AG04449 (cell line): ENCODE results near the gene EIPR1.

Experiments used
- CTCF ChIA-PET: fragments of 350-600 bp; formaldehyde crosslinking; extraction: SDS; loops from one replicate; lab custom pipeline; 2021; ENCODE audit warnings: antibody characterized with exemption; lab: Yijun Ruan, JAX
- POLR2A ChIA-PET: fragments of 400-600, 350-600 bp; formaldehyde crosslinking; extraction: SDS; loops from one replicate; lab custom pipeline; 2020; ENCODE audit warnings: antibody characterized with exemption, inconsistent platforms; lab: Yijun Ruan, JAX
- DNase-seq: peaks from one replicate; pipeline ENCODE4 v3.0.0-alpha.2; 2010; ENCODE audit warnings: low read depth, low spot score
- H3K4me3 ChIP-seq: 2 replicates; pipeline ENCODE4 v1.5.1; 2011; ENCODE audit warnings: low read depth, mild to moderate bottlenecking, control low read depth, low read length
- TF ChIP-seq, protein P1 (sequence below): IDR thresholded peaks from one replicate; pipeline ENCODE4 v1.5.1; 2011; ENCODE audit warnings: mild to moderate bottlenecking, moderate library complexity, low read length, control low read depth, inconsistent platforms; ENCODE audit not compliant: insufficient read depth; ENCODE audit errors: missing control alignments

EIPR1 gene

DNA sequence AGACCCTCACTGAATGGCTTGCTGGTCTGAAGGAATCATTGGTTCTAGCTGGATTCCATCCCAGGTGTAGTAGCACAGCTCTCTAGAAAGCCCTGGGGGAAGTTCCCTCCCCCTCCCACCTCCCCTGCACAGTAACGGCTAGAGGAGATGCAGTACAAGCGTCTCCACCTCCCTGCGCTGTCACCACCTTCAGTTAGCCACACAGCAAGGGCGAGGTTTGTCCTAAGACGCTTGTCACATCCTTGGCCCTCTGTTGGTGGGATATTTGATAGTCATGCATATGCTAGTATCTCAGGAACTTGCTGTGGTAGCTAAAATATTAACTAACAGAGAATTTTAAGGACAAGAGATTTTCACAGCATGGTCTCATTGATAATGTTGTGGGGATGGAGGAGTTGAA is 21.2 kb upstream of the EIPR1 start:
- ChIA-PET POLR2A (no interaction called here), CTCF (interaction anchor here (1.0 to 11.0 kb wide), 2 partner anchors 10 to 25 kb away, joined by 3 to 94 read pairs; no protein-coding TSS in a partner anchor)
- H3K4me3 ChIP-seq: no peak overlapping the region
- DNase-seq: no peak
- TF ChIP-seq, protein P1, sequence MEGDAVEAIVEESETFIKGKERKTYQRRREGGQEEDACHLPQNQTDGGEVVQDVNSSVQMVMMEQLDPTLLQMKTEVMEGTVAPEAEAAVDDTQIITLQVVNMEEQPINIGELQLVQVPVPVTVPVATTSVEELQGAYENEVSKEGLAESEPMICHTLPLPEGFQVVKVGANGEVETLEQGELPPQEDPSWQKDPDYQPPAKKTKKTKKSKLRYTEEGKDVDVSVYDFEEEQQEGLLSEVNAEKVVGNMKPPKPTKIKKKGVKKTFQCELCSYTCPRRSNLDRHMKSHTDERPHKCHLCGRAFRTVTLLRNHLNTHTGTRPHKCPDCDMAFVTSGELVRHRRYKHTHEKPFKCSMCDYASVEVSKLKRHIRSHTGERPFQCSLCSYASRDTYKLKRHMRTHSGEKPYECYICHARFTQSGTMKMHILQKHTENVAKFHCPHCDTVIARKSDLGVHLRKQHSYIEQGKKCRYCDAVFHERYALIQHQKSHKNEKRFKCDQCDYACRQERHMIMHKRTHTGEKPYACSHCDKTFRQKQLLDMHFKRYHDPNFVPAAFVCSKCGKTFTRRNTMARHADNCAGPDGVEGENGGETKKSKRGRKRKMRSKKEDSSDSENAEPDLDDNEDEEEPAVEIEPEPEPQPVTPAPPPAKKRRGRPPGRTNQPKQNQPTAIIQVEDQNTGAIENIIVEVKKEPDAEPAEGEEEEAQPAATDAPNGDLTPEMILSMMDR: no peak

DNA sequence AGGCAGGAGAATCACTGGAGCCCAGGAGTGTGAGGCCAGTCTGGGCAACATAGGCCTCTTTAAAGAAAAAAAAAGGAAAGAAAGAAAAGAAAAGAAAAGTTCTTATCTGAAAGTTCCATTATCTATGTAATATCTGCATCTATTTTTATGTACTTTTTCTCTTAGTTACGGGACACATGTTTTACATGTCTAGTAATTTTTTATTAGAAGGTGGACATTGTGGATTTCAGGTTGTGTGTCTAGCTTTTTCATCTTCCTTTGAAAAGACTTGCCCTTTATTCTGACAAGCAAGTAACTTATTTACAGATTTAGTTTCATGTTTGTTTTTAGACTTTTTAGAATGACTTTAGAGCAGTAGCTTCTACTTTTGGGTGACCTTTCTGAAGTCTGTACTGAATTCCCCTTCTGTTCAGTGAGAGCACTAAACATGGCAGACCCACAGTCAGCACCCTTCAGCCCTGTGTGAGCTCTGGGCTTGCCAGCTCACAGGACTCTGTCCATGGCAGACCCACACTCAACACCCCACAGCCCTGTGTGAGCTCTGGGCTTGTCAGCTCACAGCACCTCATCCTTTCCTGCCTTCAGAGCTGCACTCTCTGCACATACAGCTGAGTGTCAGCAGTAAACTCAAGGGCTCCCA is 19.4 kb upstream of the EIPR1 start:
- ChIA-PET POLR2A (no interaction called here), CTCF (interaction anchor here (0.8 to 11.0 kb wide), 3 partner anchors 12 to 27 kb away, joined by 3 to 94 read pairs (median 3); partner anchors contain the start of gene TRAPPC12)
- no peak overlapping the region for H3K4me3 ChIP-seq
- no peak for DNase-seq
- TF ChIP-seq, protein P1: no peak

DNA sequence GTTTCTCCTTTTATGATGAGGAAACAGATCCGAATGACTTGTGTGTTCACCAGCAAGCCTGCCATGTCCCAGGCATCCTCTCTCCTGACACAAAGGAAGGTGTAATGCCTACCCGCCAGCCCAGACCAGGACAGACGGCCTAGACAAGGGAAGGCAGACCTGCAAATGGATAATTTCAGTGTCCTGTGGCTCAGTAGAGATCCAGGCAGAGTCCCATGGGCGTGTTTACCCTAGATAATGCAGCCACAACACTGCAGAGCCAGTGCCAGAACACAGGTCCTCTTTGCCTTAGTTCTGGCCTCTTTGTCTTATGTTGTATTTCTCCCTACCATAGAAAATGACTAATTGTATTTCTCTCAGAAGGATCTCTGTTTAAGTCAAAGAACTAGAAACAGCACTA is 14.6 kb upstream of the EIPR1 start:
- CTCF ChIA-PET: interaction anchor here (2.5 kb wide), 1 partner anchor 31 kb away, joined by 12 read pairs; no protein-coding TSS in a partner anchor
- POLR2A ChIA-PET: no interaction called here
- no peak overlapping the region for H3K4me3 ChIP-seq
- TF ChIP-seq, protein P1: no peak
- no peak for DNase-seq

DNA sequence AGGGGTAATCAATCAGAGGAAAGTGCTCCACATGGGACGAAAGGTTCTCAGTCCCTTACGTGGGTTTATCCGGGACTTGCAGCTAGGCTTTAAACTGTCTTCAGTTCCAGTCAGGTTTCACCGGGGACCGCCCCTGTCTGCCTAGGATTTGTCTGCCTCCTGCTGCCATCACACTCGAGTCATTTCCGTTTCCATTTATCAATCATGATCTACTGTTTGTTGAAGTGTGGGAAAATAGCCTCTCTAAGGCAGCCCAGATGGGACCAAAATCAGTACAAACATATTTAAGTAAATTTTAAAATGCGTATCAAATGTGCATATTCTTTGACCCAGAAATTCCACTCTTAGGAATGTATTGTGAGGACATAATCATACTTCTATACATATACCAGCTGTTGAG is 12.4 kb upstream of the EIPR1 start:
- H3K4me3 ChIP-seq: no peak overlapping the region
- POLR2A ChIA-PET: no interaction called here
- CTCF ChIA-PET: no interaction called here
- TF ChIP-seq, protein P1: no peak
- no peak for DNase-seq

DNA sequence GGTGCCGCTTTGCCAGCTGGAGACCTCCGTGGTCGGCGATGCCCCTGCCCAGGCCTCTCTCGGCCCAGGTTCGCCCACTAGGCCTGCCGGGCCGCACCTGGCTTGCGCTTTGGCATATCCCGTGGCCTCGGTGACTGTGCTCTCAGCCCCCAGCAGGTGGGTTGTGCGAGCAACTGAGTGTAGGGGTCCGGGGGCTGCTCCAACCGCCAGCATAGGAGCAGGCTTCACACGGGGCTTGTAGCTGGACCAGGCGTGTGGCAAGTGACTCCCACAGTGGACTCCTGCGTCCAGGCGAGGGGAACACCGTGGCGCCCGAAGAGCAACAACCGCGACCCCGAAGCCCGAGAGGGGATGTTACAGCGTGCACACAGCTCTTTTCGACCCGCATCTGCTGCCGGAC is 11.6 kb upstream of the EIPR1 start:
- no peak overlapping the region for H3K4me3 ChIP-seq
- TF ChIP-seq, protein P1: no peak
- DNase-seq: no peak
- ChIA-PET POLR2A (no interaction called here), CTCF (interaction anchor here (0.9 kb wide), 1 partner anchor 10 kb away, joined by 3 read pairs; no protein-coding TSS in a partner anchor)

DNA sequence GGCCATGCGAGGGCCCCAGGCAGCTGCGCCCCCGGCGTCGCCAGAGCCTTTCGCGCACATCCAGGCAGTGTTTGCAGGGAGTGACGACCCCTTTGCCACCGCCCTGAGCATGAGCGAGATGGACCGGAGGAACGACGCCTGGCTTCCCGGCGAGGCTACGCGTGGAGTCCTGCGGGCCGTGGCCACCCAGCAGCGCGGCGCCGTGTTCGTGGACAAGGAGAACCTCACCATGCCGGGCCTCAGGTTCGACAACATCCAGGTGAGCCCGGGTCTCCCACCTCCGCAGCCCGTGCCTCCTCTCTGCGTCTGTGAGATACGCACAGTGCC is 10.8 kb upstream of the EIPR1 start:
- CTCF ChIA-PET: no interaction called here
- POLR2A ChIA-PET: no interaction called here
- TF ChIP-seq, protein P1: no peak
- DNase-seq: no peak
- H3K4me3 ChIP-seq: no peak overlapping the region
